ENCODE data around the gene MUC21.

MUC21 gene

DNA sequence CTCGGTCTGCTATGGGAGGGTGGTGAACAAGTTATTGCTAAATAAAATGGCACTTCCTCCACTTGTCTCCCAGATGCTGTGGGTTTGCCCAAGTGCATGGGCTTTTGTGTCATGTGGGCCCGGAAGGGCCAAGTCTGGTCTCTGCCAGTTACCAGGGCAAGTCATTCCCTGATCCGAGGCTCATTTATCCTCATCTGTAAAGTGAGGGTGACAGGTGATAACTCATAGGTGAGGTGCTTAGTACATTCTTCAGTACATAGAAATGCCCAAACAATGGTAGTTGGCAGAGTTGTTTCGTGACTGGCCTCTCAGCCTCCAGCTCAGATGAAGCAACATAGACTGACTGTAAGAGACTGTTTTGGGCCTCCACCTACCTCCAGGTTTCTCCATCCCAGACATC lies 44.8 kb upstream of the MUC21 start:
- Histone ChIP-seq H3K9ac (ENCODE audit: low read length) (no peak overlapping the region), H3K27ac (ENCODE audit: low read depth, low read length) (no peak overlapping the region), H3K9me2 (replicated peaks; ENCODE audit: insufficient read depth, low read length) (no peaks in the 10 kb centered on the region), H3K36me3 (ENCODE audit: low read length) (no peaks in the 10 kb centered on the region), H3K27me3 (ENCODE audit: low read length) (no peaks in the 10 kb centered on the region), H3K4me3 (ENCODE audit: insufficient read depth, low read length, poor library complexity, severe bottlenecking) (no peak overlapping the region), H3F3A (ENCODE audit: insufficient read depth) (no peaks in the 10 kb centered on the region; the same call in 1 of the 2 replicates), H3K9me3 (ENCODE audit: insufficient read depth, low read length) (no peaks in the 10 kb centered on the region), H4K20me1 (ENCODE audit: low read depth, low read length) (no peaks in the 10 kb centered on the region), H3K4me2 (ENCODE audit: low read depth, low read length, poor library complexity, severe bottlenecking) (no peak overlapping the region), H2AFZ (ENCODE audit: low read depth, low read length, severe bottlenecking) (no peak overlapping the region), H3K79me2 (ENCODE audit: insufficient read depth, low read length) (no peaks in the 10 kb centered on the region)
- TF ChIP-seq, protein P1, sequence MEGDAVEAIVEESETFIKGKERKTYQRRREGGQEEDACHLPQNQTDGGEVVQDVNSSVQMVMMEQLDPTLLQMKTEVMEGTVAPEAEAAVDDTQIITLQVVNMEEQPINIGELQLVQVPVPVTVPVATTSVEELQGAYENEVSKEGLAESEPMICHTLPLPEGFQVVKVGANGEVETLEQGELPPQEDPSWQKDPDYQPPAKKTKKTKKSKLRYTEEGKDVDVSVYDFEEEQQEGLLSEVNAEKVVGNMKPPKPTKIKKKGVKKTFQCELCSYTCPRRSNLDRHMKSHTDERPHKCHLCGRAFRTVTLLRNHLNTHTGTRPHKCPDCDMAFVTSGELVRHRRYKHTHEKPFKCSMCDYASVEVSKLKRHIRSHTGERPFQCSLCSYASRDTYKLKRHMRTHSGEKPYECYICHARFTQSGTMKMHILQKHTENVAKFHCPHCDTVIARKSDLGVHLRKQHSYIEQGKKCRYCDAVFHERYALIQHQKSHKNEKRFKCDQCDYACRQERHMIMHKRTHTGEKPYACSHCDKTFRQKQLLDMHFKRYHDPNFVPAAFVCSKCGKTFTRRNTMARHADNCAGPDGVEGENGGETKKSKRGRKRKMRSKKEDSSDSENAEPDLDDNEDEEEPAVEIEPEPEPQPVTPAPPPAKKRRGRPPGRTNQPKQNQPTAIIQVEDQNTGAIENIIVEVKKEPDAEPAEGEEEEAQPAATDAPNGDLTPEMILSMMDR (IDR thresholded peaks at IDR 0.05; ENCODE audit: insufficient read depth, low read length, poor library complexity, severe bottlenecking) = no peak
- TF ChIP-seq EZH2phosphoT487 (conservative IDR thresholded peaks at IDR 0.05; ENCODE audit: low read length) = no peak

DNA sequence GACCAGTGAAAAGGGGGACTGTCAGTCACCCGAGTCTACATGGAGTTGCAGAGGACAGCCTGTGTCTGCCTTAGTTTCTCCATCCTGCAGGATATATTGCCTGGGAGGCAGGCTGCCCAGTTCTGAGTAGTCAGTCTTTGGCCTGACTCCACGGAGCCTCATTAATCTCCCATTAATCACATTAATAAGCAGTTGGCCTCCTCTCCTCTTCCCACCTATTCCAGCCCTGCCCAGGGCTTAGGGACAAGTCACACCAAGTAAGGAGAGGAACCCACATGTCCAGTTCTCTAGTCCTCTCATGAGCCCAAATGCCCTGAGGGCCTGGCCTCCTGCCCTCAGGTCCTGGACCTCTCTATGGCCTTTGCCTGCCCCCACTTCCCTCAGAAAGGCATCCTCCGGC lies 44.0 kb upstream of the MUC21 start:
- Histone ChIP-seq H3K79me2 (ENCODE audit: insufficient read depth, low read length) (no peaks in the 10 kb centered on the region), H3K4me3 (ENCODE audit: insufficient read depth, low read length, poor library complexity, severe bottlenecking) (no peak overlapping the region), H3F3A (ENCODE audit: insufficient read depth) (no peaks in the 10 kb centered on the region; the same call in 1 of the 2 replicates), H2AFZ (ENCODE audit: low read depth, low read length, severe bottlenecking) (no peak overlapping the region), H3K9me2 (replicated peaks; ENCODE audit: insufficient read depth, low read length) (no peaks in the 10 kb centered on the region), H3K9ac (ENCODE audit: low read length) (no peak overlapping the region), H3K36me3 (ENCODE audit: low read length) (no peaks in the 10 kb centered on the region), H3K9me3 (ENCODE audit: insufficient read depth, low read length) (no peaks in the 10 kb centered on the region), H4K20me1 (ENCODE audit: low read depth, low read length) (no peaks in the 10 kb centered on the region), H3K27ac (ENCODE audit: low read depth, low read length) (no peak overlapping the region), H3K4me2 (ENCODE audit: low read depth, low read length, poor library complexity, severe bottlenecking) (no peak overlapping the region), H3K27me3 (ENCODE audit: low read length) (no peaks in the 10 kb centered on the region)
- TF ChIP-seq, protein P1 (IDR thresholded peaks at IDR 0.05; ENCODE audit: insufficient read depth, low read length, poor library complexity, severe bottlenecking) = no peak
- TF ChIP-seq EZH2phosphoT487 (conservative IDR thresholded peaks at IDR 0.05; ENCODE audit: low read length) = no peak

- H3K9me3 ChIP-seq (ENCODE audit: insufficient read depth, low read length) = no peaks in the 10 kb centered on the region
- no peaks in the 10 kb centered on the region for H3K27me3 ChIP-seq (ENCODE audit: low read length)
- no peak within 1 kb of the TSS for H3K27ac ChIP-seq (ENCODE audit: low read depth, low read length)
- no peak within 1 kb of the TSS for H3K4me2 ChIP-seq (ENCODE audit: low read depth, low read length, poor library complexity, severe bottlenecking)
- H3K4me3 ChIP-seq (ENCODE audit: insufficient read depth, low read length, poor library complexity, severe bottlenecking) = no peak within 1 kb of the TSS
- no peak for TF ChIP-seq EZH2phosphoT487 (conservative IDR thresholded peaks at IDR 0.05; ENCODE audit: low read length)
- TF ChIP-seq, protein P1 (IDR thresholded peaks at IDR 0.05; ENCODE audit: insufficient read depth, low read length, poor library complexity, severe bottlenecking) = no peak
- no peaks in the 10 kb centered on the region for H3K9me2 ChIP-seq (replicated peaks; ENCODE audit: insufficient read depth, low read length)
- no peaks in the 10 kb centered on the region for H4K20me1 ChIP-seq (ENCODE audit: low read depth, low read length)
- H3K36me3 ChIP-seq (ENCODE audit: low read length) = no peaks in the 10 kb centered on the region
- no peaks in the 10 kb centered on the region for H3K79me2 ChIP-seq (ENCODE audit: insufficient read depth, low read length)
- no peaks in the 10 kb centered on the region; the same call in 1 of the 2 replicates for H3F3A ChIP-seq (ENCODE audit: insufficient read depth)
- no peak within 1 kb of the TSS for H2AFZ ChIP-seq (ENCODE audit: low read depth, low read length, severe bottlenecking)
- H3K9ac ChIP-seq (ENCODE audit: low read length) = no peak within 1 kb of the TSS
Measured at GRCh38 chr6:30940361-30940986, 43.0 kb upstream of the MUC21 start, which contains the start of gene MUCL3. Gene MUCL3, plus strand, starts transcription at chr6:30940973. Its CDS starts 27 bp downstream, at chr6:30941000.
